ENCODE results near the gene TCP11. TPM values are rescaled to one million over a fixed set of nuclear protein-coding genes. Genes with fewer than 3 reads are reported as not detected.

Gene TCP11
- not detected in 2 replicates for total RNA-seq

DNA sequence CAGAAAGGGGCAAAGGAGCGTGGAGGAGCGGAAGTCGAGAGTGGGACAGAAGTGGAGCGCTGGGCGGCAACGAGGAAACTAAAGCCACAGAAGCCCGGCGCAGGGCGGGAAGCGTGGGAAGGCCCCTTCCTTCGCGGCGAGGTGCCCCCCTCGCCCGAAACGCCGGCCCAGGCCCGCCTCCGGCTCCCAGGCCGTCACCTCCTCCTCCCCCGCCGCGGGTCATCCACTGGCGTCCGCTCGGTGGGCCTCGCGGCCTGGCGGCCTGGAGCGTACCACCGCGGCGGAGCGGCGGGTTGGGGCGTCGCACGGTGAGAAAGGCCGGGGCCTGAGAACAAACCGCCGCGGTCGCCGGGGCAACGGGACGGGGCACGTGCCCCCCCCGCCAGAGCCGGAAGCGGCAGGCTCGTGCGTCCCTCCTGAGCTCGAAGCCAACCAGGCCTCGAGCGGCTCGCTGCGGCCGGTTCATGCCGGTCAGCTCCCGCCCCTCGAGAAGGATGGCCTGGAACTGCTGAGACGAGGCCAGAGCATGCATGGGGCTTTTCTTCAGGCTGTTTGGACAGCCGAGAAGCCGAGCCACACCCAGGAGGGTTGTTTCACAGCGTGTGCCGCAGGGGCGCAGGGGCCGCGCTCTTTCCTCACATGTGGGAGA lies at the start of gene TCP11:
TSS of gene TCP11 (minus strand) at position 333 of the 649 bp plus-strand sequence. CDS start 469 bp downstream, outside the sequence.
- Mint-ChIP-seq H3K27ac (peak within 1 kb of the TSS; percentile 68), H3K36me3 (ENCODE audit: low read depth) (peaks cover 2% of the 10 kb centered on the region), H3K9me3 (no peaks in the 10 kb centered on the region), H3K4me1 (ENCODE audit: low read depth) (peaks cover 30% of the 10 kb centered on the region), H3K27me3 (ENCODE audit: insufficient read depth) (peaks cover 17% of the 10 kb centered on the region), H3K4me3 (peak within 1 kb of the TSS; percentile 65)
- intact Hi-C loops (cut with micrococcal nuclease) = loop anchor here (2.0 to 5.0 kb wide), 2 partner anchors 252 to 349 kb away; partner anchors contain the start of genes ANKS1A, BLTP3A and TAF11
- DNase-seq (ENCODE audit: low spot score) = no peak

DNA sequence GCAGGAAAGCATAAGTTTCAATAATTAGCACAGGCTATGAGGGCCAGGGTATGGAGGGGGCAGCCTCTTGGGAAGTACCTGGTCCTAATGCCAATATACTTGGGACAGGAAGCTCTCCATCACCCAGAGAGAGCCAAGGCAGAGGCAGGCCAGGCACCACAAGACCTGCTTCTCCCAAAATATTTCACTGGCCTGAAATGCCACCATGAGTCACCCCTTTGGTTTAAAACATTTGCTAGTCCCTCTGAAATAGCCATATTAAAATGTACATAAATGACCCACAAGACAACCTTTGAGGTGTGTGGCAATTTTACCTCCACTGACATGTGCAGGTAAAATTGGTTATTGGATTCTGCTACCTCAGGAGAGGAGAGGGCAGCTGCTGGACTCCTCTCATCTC lies 49.2 kb upstream of the TCP11 start:
- Mint-ChIP-seq H3K27me3 (ENCODE audit: insufficient read depth) (peaks cover 15% of the 10 kb centered on the region), H3K27ac (no peak overlapping the region), H3K4me1 (ENCODE audit: low read depth) (no peaks in the 10 kb centered on the region), H3K4me3 (no peak overlapping the region), H3K9me3 (no peaks in the 10 kb centered on the region), H3K36me3 (ENCODE audit: low read depth) (no peaks in the 10 kb centered on the region)
- intact Hi-C loops (cut with micrococcal nuclease) = no loop called here
- DNase-seq (ENCODE audit: low spot score) = no peak

GRCh38 chr6:35188886-35189285 lies 47.7 kb upstream of the TCP11 start:
- no peaks in the 10 kb centered on the region for H3K4me1 Mint-ChIP-seq (ENCODE audit: low read depth)
- DNase-seq (ENCODE audit: low spot score) = no peak
- H3K4me3 Mint-ChIP-seq = no peak overlapping the region
- H3K27me3 Mint-ChIP-seq (ENCODE audit: insufficient read depth) = peaks cover 18% of the 10 kb centered on the region
- no peak overlapping the region for H3K27ac Mint-ChIP-seq
- no peaks in the 10 kb centered on the region for H3K36me3 Mint-ChIP-seq (ENCODE audit: low read depth)
- no peaks in the 10 kb centered on the region for H3K9me3 Mint-ChIP-seq
- intact Hi-C loops (cut with micrococcal nuclease) = no loop called here

DNA sequence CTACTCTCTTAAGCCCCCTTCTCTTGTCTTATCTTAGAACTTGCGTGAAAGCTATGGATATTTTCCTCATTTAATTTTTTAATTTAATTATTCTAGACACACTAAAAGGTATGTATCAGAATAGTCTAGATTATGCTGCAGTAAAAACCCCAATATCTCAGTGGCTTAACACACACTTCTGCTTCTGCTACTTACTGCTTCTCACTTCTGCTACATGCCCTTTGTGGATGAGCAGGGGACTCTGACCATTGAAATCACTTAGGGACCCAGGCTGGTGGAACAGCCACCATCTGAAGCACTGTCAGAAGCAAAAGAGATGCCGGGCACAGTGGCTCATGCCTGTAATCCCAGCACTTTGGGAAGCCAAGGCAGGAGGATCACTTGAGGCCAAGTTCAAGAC lies 45.4 kb upstream of the TCP11 start:
- Mint-ChIP-seq H3K27ac (no peak overlapping the region), H3K4me1 (ENCODE audit: low read depth) (no peaks in the 10 kb centered on the region), H3K36me3 (ENCODE audit: low read depth) (no peaks in the 10 kb centered on the region), H3K27me3 (ENCODE audit: insufficient read depth) (peaks cover 30% of the 10 kb centered on the region), H3K4me3 (no peak overlapping the region), H3K9me3 (no peaks in the 10 kb centered on the region)
- no peak for DNase-seq (ENCODE audit: low spot score)
- intact Hi-C loops (cut with micrococcal nuclease) = no loop called here

GRCh38 chr6:35185971-35186370 lies 44.8 kb upstream of the TCP11 start:
- intact Hi-C loops (cut with micrococcal nuclease) = no loop called here
- Mint-ChIP-seq H3K36me3 (ENCODE audit: low read depth) (no peaks in the 10 kb centered on the region), H3K27ac (no peak overlapping the region), H3K4me1 (ENCODE audit: low read depth) (no peaks in the 10 kb centered on the region), H3K4me3 (no peak overlapping the region), H3K27me3 (ENCODE audit: insufficient read depth) (peaks cover 30% of the 10 kb centered on the region), H3K9me3 (no peaks in the 10 kb centered on the region)
- DNase-seq (ENCODE audit: low spot score) = no peak

DNA sequence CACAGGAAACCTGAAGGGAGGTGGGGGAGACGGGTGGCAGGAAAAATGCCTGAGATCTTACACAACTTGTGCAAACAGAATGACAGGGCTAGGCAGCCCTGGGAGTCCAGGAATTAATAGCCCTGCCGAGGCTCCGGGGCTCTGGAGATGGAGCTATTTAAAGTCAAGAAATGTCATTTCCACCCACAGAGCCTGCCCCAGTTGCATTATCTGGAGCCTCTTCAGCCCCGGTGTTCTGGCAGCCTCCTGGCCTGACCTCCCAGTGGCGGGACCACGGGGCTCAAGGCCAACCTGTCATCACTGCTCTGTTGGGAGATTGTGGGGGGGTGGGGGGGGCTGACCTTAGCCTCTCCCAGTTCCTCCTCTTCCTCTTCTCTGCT lies 44.2 kb upstream of the TCP11 start:
- Mint-ChIP-seq H3K9me3 (no peaks in the 10 kb centered on the region), H3K4me3 (no peak overlapping the region), H3K27ac (no peak overlapping the region), H3K36me3 (ENCODE audit: low read depth) (no peaks in the 10 kb centered on the region), H3K4me1 (ENCODE audit: low read depth) (no peaks in the 10 kb centered on the region), H3K27me3 (ENCODE audit: insufficient read depth) (peaks cover 32% of the 10 kb centered on the region)
- intact Hi-C loops (cut with micrococcal nuclease) = no loop called here
- DNase-seq (ENCODE audit: low spot score) = no peak

DNA sequence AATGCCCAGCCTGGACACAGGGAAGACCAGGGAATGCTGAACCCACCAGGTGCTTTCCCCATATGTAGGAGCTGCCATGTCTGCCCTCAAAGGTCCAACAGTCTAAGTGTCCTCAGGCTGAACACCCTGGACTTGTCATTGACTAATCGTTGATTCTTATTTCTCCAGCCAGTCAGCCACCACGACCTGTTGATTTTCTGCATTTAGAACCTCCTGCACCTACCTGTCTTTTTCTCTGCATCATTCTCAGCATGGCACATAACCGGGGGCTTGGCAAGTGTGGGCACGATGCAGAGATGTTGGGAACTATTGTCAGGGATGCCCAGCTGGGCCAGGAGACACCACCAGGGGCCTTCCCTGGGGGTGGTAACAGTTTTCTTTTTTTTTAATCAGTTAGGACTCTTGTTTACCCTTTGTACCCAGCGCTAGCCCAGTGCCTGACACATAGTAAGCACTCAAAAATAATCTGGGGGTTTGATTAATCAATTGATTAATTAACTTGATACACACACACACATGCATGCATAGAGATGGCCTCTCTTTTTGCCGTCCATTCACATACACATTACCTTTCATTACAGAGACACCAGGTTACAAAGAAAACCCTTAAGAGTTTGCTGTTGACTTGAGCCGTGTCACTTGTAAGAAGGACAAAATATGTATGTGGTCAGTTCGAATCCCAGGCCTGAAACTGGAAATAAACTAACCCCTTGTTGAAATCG lies 43.6 kb upstream of the TCP11 start:
- intact Hi-C loops (cut with micrococcal nuclease) = no loop called here
- H3K36me3 Mint-ChIP-seq (ENCODE audit: low read depth) = no peaks in the 10 kb centered on the region
- no peaks in the 10 kb centered on the region for H3K4me1 Mint-ChIP-seq (ENCODE audit: low read depth)
- no peaks in the 10 kb centered on the region for H3K9me3 Mint-ChIP-seq
- DNase-seq (ENCODE audit: low spot score) = no peak
- H3K27ac Mint-ChIP-seq = no peak overlapping the region
- H3K4me3 Mint-ChIP-seq = no peak overlapping the region
- peaks cover 32% of the 10 kb centered on the region for H3K27me3 Mint-ChIP-seq (ENCODE audit: insufficient read depth)

DNA sequence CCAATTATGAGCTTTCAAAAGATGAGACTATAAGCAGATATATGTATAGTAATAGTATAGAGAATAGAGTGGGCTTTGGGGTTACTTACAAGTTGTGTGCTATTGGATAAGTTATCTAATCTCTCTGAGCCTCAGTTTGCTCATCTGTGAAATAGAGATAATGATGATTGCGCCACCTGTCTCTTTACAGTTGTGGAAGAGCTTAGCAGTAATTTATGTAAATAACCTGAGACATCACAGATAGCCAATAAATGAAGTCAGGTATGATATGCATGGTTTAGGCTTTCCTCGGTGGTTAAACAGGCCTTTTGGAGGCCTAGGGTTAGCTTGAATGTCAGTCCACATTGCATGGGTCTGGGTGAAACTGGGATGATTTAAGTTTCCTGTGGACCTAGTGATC lies 42.8 kb upstream of the TCP11 start:
- no peaks in the 10 kb centered on the region for H3K36me3 Mint-ChIP-seq (ENCODE audit: low read depth)
- DNase-seq (ENCODE audit: low spot score) = no peak
- H3K4me1 Mint-ChIP-seq (ENCODE audit: low read depth) = no peaks in the 10 kb centered on the region
- intact Hi-C loops (cut with micrococcal nuclease) = no loop called here
- H3K27me3 Mint-ChIP-seq (ENCODE audit: insufficient read depth) = peaks cover 29% of the 10 kb centered on the region
- no peak overlapping the region for H3K4me3 Mint-ChIP-seq
- H3K27ac Mint-ChIP-seq = no peak overlapping the region
- H3K9me3 Mint-ChIP-seq = no peaks in the 10 kb centered on the region

- intact Hi-C loops (cut with micrococcal nuclease) = no loop called here
- peaks cover 28% of the 10 kb centered on the region for H3K27me3 Mint-ChIP-seq (ENCODE audit: insufficient read depth)
- H3K27ac Mint-ChIP-seq = no peak overlapping the region
- no peak overlapping the region for H3K4me3 Mint-ChIP-seq
- no peaks in the 10 kb centered on the region for H3K9me3 Mint-ChIP-seq
- no peak for DNase-seq (ENCODE audit: low spot score)
- no peaks in the 10 kb centered on the region for H3K36me3 Mint-ChIP-seq (ENCODE audit: low read depth)
- H3K4me1 Mint-ChIP-seq (ENCODE audit: low read depth) = no peaks in the 10 kb centered on the region
Measured at GRCh38 chr6:35183281-35183680, 42.1 kb upstream of the TCP11 start.

GRCh38 chr6:35181933-35182612 lies 40.9 kb upstream of the TCP11 start:
- no peak for DNase-seq (ENCODE audit: low spot score)
- H3K27ac Mint-ChIP-seq = no peak overlapping the region
- H3K9me3 Mint-ChIP-seq = no peaks in the 10 kb centered on the region
- H3K36me3 Mint-ChIP-seq (ENCODE audit: low read depth) = no peaks in the 10 kb centered on the region
- no peak overlapping the region for H3K4me3 Mint-ChIP-seq
- peaks cover 39% of the 10 kb centered on the region for H3K27me3 Mint-ChIP-seq (ENCODE audit: insufficient read depth)
- no peaks in the 10 kb centered on the region for H3K4me1 Mint-ChIP-seq (ENCODE audit: low read depth)
- intact Hi-C loops (cut with micrococcal nuclease) = no loop called here

DNA sequence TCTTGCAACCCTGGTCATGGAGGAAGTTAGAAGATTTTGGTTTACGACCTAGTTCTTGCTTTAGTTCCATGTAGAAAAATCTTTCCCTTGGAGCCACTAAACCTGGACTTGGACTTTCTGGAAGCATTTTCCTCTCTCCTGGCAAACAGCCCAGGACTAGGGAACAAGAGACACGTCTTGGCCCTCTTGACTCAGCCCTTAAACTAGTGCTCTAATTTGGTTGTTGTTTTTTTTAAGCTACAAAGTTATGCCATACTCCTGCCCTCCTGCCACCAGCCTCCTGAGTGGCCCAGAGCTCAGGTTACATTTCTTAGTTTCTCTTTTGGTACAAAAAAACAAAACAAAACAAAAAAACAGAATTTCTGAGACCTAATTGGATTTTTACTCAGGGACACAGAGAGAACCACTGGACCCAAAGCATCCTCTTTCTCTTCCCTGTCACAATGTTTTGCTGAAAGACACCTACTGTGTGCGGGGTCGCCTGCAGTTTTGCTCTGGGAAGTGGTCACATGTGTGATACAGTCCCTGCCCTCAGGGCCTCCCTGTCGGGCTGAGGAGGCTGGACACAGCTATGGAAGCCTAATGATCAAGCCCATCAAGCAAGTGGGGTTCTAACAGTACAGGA lies 40.3 kb upstream of the TCP11 start:
- intact Hi-C loops (cut with micrococcal nuclease) = no loop called here
- DNase-seq (ENCODE audit: low spot score) = no peak
- H3K4me3 Mint-ChIP-seq = no peak overlapping the region

DNA sequence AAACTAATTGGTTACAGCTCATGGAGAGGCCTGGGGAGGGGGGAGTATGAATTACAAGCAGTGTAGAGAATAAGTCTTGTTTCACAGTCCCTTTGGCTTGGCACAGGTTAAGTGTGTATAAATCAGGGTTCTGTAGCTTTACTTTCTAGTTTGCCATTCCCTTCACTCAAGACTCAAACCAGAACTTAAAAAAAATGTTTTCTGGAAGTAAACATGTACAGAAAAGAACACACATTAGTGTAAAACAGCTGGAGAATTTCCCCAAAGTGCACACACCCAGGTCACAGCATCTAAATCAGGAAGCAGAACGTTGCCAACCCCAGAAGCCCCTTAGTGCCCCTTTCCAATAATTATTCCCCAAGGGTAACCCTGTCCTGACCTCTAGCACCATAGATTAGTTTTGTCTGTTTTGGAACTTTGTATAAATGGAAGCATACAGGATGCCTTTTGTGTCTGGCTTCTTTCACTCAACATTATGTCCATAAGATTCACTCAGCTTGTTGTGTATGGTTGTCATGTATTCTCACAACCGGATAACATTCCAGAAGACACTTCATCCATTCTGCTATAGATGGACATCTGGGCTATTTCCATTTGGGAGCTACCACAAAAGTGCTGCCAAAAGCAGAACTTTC lies 38.9 kb upstream of the TCP11 start:
- H3K4me3 Mint-ChIP-seq = no peak overlapping the region
- no peaks in the 10 kb centered on the region for H3K9me3 Mint-ChIP-seq
- peaks cover 30% of the 10 kb centered on the region for H3K27me3 Mint-ChIP-seq (ENCODE audit: insufficient read depth)
- H3K27ac Mint-ChIP-seq = no peak overlapping the region
- no peaks in the 10 kb centered on the region for H3K4me1 Mint-ChIP-seq (ENCODE audit: low read depth)
- H3K36me3 Mint-ChIP-seq (ENCODE audit: low read depth) = no peaks in the 10 kb centered on the region
- intact Hi-C loops (cut with micrococcal nuclease) = no loop called here
- no peak for DNase-seq (ENCODE audit: low spot score)

More for the DNA sequence above, 40.3 kb upstream of the TCP11 start:
- Mint-ChIP-seq H3K27ac (no peak overlapping the region), H3K4me1 (ENCODE audit: low read depth) (no peaks in the 10 kb centered on the region), H3K36me3 (ENCODE audit: low read depth) (no peaks in the 10 kb centered on the region), H3K9me3 (no peaks in the 10 kb centered on the region), H3K27me3 (ENCODE audit: insufficient read depth) (peaks cover 36% of the 10 kb centered on the region)
